Choroid plexus epithelial cell (primary cell): ENCODE measurements around the gene DHRS1.

Source experiments
- DNase-seq: peaks from one replicate; pipeline ENCODE4 v3.0.0-alpha.2; 2010; ENCODE audit warnings: low read depth
- H3K4me3 ChIP-seq: 2 replicates; pipeline ENCODE4 v1.5.1; 2011; ENCODE audit warnings: low read depth, mild to moderate bottlenecking, control low read depth, low read length, moderate library complexity
- CTCF ChIP-seq: conservative IDR thresholded peaks from 2 replicates; pipeline ENCODE4 v1.5.1; 2011; ENCODE audit warnings: low read depth, mild to moderate bottlenecking, control low read depth, inconsistent platforms, low read length, moderate library complexity

Gene DHRS1

DNA sequence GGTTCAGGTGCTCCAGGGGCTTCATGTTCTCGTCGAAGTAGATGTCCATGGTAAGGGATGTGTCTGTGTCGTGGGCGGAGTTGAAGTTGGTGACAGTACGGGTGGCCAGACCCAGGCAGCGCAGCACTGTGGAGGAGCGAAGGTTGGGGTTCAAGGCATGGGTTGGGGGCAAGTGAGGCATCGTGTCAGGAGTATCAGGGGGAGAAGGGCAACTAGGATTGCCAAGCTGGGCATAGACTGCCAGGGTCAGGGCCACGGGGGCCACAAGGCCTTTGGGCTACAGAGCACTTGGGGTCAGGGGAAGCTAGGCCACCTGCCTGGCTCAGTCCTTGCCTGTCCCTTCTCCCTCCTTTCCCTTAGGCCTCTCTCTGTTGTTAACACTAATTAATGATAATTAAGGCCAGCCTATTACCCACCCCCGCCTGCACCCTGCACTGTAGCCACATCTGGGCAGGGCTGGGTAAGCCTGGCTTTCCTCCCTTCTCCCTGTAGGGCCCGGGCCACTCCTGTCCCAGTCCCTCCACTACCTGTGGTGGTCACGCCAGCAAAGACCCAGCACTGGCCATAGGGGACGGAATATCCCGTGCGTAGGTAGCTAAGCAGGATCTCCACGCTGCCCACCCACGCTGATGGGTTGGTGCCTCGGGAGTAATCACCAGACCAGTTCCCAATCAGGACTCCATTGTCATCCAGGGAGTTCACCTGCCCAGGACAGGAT, 40.9 kb downstream of the DHRS1 start:
- no peak overlapping the region for H3K4me3 ChIP-seq
- no peak for DNase-seq
- TF ChIP-seq CTCF, result no peak

DNA sequence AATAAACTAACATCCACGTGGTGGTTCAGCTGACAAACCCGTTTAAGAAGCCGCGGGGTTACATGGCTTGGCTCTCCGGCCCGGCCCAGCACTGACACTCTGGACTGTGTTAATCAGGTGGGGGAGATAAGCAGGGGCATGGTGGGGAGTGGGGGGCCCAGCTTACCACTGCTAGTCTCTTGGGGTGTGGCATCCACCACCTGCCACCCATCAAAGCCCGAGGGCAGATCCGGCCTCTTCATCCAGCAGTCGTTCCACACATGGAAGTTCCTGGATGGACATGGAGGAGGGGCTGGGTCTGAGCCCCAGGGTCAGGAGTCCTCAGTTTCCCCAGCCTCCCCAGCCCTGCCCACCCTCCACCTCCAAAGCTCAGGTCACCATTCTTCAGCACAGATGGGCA, 41.5 kb downstream of the DHRS1 start:
- no peak overlapping the region for H3K4me3 ChIP-seq
- DNase-seq, result no peak
- TF ChIP-seq CTCF, result no peak

DNA sequence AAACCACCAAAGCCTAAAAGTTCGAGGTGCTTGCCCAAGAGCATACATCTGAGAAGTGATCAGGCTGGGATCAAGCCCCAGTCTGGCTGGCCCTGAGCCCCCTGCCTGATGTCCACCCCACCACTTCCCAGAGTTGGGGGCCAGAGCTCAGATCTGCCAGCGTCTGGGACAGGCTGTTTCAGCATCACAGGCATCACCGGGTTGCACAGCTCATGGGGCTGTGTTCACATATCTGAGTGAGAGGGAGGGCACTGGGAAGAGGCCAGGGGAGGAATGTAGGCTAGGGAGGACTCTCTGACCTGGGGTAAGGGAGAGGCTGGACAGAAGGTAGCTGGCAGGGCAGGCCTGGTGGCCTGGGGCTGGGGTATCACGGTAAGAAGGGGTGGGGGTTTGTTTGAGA, 42.6 kb downstream of the DHRS1 start:
- no peak overlapping the region for H3K4me3 ChIP-seq
- no peak for DNase-seq
- TF ChIP-seq CTCF, result no peak

- TF ChIP-seq CTCF, result no peak
- H3K4me3 ChIP-seq, result no peak overlapping the region
- DNase-seq, result no peak
Measured at GRCh38 chr14:24255931-24256711, 43.5 kb downstream of the DHRS1 start.

DNA sequence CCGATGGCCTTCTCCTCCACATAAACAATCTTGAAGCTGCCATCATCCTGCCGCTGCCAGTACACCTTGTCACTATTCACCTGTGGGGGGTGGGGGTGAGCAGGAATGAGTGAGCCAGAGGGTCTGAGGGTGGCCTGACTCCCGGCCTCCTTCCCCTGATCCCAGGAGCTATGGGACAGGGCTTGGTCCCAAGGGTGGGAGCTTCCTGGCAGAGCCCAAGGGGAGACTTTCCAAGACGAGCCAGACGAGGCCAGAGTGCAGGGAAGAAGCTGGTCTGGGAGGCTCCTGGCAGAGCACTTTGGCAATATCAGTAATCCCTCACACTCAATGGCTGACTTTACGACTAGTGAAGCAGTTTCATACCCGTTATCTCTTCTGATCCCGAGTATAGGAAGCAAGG, 44.1 kb downstream of the DHRS1 start:
- no peak for DNase-seq
- TF ChIP-seq CTCF, result no peak
- no peak overlapping the region for H3K4me3 ChIP-seq

- TF ChIP-seq CTCF, result no peak
- no peak overlapping the region for H3K4me3 ChIP-seq
- no peak for DNase-seq
Measured at GRCh38 chr14:24254630-24255392, 44.8 kb downstream of the DHRS1 start.
